ENCODE results near the gene DUSP28.

The DUSP28 gene

DNA sequence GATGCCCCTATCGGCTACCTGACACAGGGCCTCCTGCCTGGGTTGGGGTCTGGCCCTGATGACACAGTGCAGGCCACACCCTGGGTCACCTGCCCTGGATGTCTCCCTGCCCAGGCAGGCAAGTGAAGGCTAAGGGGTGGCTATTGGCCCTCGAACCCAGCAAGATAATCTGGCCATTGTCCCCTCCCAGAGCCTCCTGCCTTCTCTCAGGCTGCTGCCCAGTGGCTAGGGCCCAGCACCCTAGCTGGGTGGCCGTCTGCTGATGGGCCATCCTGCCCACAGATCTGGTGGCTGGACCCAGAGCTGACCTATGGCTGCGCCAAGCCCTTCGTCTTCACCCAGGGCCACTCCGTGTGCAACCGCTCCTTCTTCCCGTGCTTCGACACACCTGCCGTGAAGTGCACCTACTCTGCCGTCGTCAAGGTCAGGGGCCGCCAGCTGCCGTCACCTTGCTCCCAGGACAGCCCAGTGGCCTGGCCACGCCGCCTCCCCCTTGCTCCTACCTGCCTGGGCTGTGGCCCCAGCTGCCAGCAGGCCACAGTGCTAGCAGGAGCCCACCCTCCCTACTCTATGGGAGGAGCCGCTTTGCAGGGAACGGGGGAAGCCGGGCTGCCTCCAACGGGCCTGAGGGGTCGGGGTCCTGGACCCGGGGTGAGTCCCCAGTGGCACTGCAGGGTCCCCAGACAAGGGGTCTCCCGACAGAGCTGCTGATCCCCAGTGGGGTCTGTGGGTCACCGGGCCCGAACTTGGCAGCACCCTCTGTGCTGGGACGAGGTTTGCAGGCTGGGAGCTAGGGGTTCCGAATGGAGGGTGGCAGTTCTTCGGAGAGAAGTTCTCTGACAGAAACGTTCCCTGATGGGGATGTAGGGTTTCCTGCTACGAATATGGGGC lies 12.2 kb downstream of the DUSP28 start:
- no peak overlapping the region for H2AFZ ChIP-seq (ENCODE audit: low read depth, low read length)
- H3K4me3 ChIP-seq (ENCODE audit: low read length): no peak overlapping the region
- H3K36me3 ChIP-seq (replicated peaks; ENCODE audit: low read depth, low read length): no peaks in the 10 kb centered on the region
- no peak overlapping the region for H3K9ac ChIP-seq (ENCODE audit: low read length)
- TF ChIP-seq CTCF (IDR thresholded peaks at IDR 0.05; ENCODE audit: low read depth, low read length): no peak
- TF ChIP-seq EZH2phosphoT487 (IDR thresholded peaks at IDR 0.05; ENCODE audit: low read depth): no peak
- no peak overlapping the region for H3K27ac ChIP-seq (ENCODE audit: low read length)
- H3K4me1 ChIP-seq (ENCODE audit: low read length): peaks cover 9% of the 10 kb centered on the region
- peaks cover 9% of the 10 kb centered on the region; the same call in 1 of the 2 replicates for H4K20me1 ChIP-seq (ENCODE audit: insufficient read depth, low read length)
- H3K79me2 ChIP-seq (ENCODE audit: low read length): peaks cover 26% of the 10 kb centered on the region
- H3K9me3 ChIP-seq (ENCODE audit: insufficient read depth, low read length): no peaks in the 10 kb centered on the region
- no peaks in the 10 kb centered on the region for H3K27me3 ChIP-seq (ENCODE audit: low read depth, low read length)
- H3K4me2 ChIP-seq (ENCODE audit: low read length): no peak overlapping the region

- no peak overlapping the region for H3K4me2 ChIP-seq (ENCODE audit: low read length)
- H4K20me1 ChIP-seq (ENCODE audit: insufficient read depth, low read length): peaks cover 9% of the 10 kb centered on the region; the same call in 1 of the 2 replicates
- peaks cover 22% of the 10 kb centered on the region for H3K79me2 ChIP-seq (ENCODE audit: low read length)
- TF ChIP-seq EZH2phosphoT487 (IDR thresholded peaks at IDR 0.05; ENCODE audit: low read depth) (no peak), CTCF (IDR thresholded peaks at IDR 0.05; ENCODE audit: low read depth, low read length) (no peak)
- H3K36me3 ChIP-seq (replicated peaks; ENCODE audit: low read depth, low read length): no peaks in the 10 kb centered on the region
- H3K9me3 ChIP-seq (ENCODE audit: insufficient read depth, low read length): no peaks in the 10 kb centered on the region
- H3K4me3 ChIP-seq (ENCODE audit: low read length): no peak overlapping the region
- no peaks in the 10 kb centered on the region for H3K27me3 ChIP-seq (ENCODE audit: low read depth, low read length)
- H3K27ac ChIP-seq (ENCODE audit: low read length): no peak overlapping the region
- H3K9ac ChIP-seq (ENCODE audit: low read length): no peak overlapping the region
- H2AFZ ChIP-seq (ENCODE audit: low read depth, low read length): no peak overlapping the region
- H3K4me1 ChIP-seq (ENCODE audit: low read length): peaks cover 5% of the 10 kb centered on the region; the same call in 1 of the 2 replicates
Measured at GRCh38 chr2:240573071-240573515, 12.9 kb downstream of the DUSP28 start.

DNA sequence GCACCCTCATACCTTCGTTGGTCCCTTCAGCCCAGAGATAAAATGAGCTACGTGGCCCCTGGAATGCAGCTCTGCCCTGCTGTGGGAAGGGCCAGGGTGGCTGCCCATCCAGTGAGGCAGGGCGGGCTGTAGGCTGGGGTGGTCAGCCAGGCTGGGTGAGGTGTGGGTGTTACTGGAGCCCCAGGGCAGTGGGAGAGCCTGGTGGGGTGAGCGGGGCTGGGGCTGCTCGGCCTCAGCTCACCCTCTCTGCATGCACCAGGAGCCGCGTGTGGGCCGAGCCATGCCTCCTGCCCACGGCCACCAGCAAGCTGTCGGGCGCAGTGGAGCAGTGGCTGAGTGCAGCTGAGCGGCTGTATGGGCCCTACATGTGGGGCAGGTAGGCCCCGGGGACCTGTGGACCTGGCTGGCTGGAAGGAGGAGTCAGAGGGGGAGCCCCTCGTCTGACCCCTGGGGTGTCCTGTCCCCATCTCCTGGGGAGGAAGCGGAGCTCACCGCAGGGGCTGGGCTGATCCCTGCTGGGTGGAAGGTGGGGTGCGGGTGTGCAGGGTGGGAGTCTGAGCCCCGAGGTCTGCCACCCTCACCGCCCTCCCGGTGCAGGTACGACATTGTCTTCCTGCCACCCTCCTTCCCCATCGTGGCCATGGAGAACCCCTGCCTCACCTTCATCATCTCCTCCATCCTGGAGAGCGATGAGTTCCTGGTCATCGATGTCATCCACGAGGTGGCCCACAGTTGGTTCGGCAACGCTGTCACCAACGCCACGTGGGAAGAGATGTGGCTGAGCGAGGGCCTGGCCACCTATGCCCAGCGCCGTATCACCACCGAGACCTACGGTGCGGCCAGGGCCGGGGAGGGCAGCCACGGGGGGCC lies 13.6 kb downstream of the DUSP28 start:
- peaks cover 9% of the 10 kb centered on the region; the same call in 1 of the 2 replicates for H4K20me1 ChIP-seq (ENCODE audit: insufficient read depth, low read length)
- H3K27ac ChIP-seq (ENCODE audit: low read length): no peak overlapping the region
- H3K79me2 ChIP-seq (ENCODE audit: low read length): peaks cover 23% of the 10 kb centered on the region
- no peaks in the 10 kb centered on the region for H3K9me3 ChIP-seq (ENCODE audit: insufficient read depth, low read length)
- H2AFZ ChIP-seq (ENCODE audit: low read depth, low read length): no peak overlapping the region
- H3K4me2 ChIP-seq (ENCODE audit: low read length): no peak overlapping the region
- H3K4me3 ChIP-seq (ENCODE audit: low read length): no peak overlapping the region
- H3K27me3 ChIP-seq (ENCODE audit: low read depth, low read length): no peaks in the 10 kb centered on the region
- H3K36me3 ChIP-seq (replicated peaks; ENCODE audit: low read depth, low read length): no peaks in the 10 kb centered on the region
- no peak for TF ChIP-seq EZH2phosphoT487 (IDR thresholded peaks at IDR 0.05; ENCODE audit: low read depth)
- no peak overlapping the region for H3K9ac ChIP-seq (ENCODE audit: low read length)
- peaks cover 9% of the 10 kb centered on the region for H3K4me1 ChIP-seq (ENCODE audit: low read length)

- Histone ChIP-seq H3K9ac (ENCODE audit: low read length) (no peak overlapping the region), H3K27ac (ENCODE audit: low read length) (no peak overlapping the region), H3K4me2 (ENCODE audit: low read length) (no peak overlapping the region)
Measured at GRCh38 chr2:240574386-240575100, 14.4 kb downstream of the DUSP28 start.

More at GRCh38 chr2:240574386-240575100, 14.4 kb downstream of the DUSP28 start:
- peaks cover 18% of the 10 kb centered on the region for H3K79me2 ChIP-seq (ENCODE audit: low read length)
- no peaks in the 10 kb centered on the region for H3K9me3 ChIP-seq (ENCODE audit: insufficient read depth, low read length)
- H3K4me3 ChIP-seq (ENCODE audit: low read length): no peak overlapping the region
- H3K36me3 ChIP-seq (replicated peaks; ENCODE audit: low read depth, low read length): no peaks in the 10 kb centered on the region
- no peak overlapping the region for H2AFZ ChIP-seq (ENCODE audit: low read depth, low read length)
- peaks cover 15% of the 10 kb centered on the region for H3K4me1 ChIP-seq (ENCODE audit: low read length)
- peaks cover 6% of the 10 kb centered on the region; the same call in 1 of the 2 replicates for H4K20me1 ChIP-seq (ENCODE audit: insufficient read depth, low read length)
- H3K27me3 ChIP-seq (ENCODE audit: low read depth, low read length): no peaks in the 10 kb centered on the region
- TF ChIP-seq EZH2phosphoT487 (IDR thresholded peaks at IDR 0.05; ENCODE audit: low read depth) (no peak), CTCF (IDR thresholded peaks at IDR 0.05; ENCODE audit: low read depth, low read length) (no peak)

All from OCI-LY3 (cell line).